LoVo (cell line): ENCODE results near the gene MPP1.
A peak's percentile ranks its signal among the peaks of the same experiment; 100 is the strongest.
"Not testable (repeated sequence)": the region's sequence is repeated elsewhere in the genome, so short reads cannot be mapped to it uniquely, and the experiment has no call there.

Experiments used
- DNase-seq: peaks from one replicate; pipeline ENCODE4 v3.0.0-alpha.2; 2016; ENCODE audit warnings: low spot score

The MPP1 gene

DNA sequence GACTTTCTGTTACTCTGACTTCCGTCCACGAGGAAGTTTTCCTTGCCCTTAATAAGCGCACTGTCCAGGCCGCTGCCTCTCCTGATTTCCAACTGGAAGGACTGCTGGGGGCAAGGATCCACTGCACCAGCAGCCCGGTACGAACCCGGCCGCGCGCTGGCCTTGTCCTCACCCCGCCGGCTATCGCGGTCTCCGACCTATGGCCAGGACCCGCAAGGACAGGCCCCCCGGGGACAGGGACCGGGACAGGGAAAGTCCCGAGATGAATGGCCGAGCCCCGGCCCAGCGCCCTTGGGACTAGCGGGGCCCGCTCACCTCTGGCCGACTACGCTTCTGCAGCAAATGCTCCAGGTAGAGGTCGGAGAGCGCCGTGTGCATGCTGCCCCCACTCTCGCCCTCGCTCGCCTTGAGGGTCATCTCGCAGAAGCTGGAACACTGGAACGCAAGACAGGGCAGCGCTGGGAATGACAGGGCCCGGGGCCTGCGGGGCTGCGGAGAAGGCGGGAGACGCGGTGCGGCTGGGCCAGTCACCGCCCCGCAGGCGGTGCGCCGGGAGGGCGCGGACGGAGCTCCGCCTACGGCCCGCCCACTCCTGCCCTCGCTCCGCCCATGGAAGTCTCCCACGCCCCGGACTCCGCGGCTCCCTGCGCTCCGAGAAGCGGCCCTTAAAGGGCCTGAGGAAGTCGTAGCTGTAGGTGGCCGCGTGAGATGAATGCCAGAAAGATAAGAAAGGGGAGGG is at the start of gene MPP1:
Gene MPP1, minus strand, starts transcription at position 529 of the 739 bp plus-strand sequence. Its CDS starts 112 bp downstream, at position 417.
- peak; percentile 68 for DNase-seq

DNA sequence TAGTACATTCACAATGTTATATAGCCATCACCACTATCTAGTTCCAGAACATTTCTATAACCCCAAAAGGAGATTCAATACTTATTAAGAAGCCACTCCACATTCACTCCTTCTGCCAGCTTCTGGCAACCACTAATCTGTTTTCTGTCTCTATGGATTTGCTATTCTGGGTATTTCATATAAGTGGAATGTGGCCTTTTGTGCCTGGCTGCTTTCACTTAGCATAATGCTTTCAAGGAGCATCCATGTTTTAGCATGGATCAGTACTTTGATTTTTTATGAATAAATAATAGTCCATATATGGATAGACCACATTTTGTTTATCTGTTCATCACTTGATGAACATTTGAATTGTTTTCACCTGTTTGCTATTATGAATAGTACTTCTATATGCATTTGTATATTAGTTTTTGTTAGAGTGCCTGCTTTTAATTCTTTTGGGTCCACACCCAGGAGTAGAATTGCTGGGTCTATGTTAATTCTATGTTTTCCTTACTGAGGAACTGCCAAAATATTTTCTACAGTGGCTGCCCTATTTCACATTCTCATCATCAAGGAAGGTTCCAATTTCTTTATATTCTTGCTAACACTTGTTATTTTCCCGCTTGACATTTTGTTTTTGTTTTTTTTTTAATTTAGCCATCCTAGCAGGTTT is 45.8 kb upstream of the MPP1 start:
- DNase-seq, result no peak

DNA sequence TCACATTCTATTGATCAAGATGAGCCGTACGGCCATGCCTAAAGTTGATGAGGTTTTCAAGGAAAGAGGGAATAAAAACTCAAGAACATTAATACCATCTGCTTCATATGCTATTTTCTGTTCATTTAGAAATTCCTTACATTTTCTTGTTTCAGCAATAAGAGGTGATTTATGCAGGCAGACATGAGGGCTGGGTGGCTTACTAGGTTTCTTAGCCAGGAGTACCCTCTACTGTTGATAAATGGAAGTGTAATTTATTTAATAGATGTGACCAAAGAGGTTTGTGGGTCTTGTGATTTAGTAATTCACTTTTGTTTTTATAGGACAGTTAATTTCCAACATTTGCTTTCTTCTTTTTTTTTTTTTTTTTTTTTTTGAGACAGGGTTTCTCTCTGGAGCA is 35.6 kb upstream of the MPP1 start:
- peak; percentile 9 for DNase-seq

DNA sequence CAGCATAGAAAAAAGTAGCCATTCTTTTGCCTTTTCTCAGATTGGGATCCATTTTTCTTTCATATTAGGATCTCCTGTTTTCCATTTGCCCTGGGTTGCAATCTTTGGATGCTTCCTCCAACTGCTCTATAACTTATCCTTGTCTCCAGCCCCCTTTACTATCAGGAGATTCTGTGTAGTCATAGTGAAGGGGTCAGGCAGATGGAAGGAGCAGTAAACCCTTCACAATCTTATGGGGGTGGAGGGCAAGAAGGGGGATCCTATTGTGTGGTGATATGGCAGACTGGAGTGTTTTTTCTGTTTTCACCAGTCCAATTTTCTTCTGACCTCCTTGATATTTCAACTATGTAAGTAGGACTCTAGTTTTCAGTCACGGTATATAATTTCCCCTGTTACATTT is 30.9 kb upstream of the MPP1 start:
- DNase-seq, result no peak

DNA sequence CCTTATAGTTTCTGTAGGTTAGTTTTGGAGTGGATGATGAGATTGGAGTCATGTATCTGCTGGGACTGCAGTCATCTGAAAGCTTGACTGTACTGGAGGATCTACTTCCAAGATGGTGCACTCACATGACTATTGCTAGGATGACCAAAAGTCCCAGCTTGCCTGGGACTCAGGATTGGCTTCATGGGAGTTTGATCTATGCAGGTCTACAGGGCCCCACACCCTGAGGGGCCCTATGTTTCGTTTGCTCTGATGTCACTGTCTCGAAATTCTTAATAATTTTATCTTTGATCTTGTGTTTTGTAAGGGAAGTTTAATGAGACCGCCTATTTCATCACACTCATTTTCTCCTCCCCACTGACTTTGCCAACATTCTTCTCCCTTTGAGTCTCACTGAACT is 29.3 kb upstream of the MPP1 start, which contains the start of gene SMIM9:
Gene SMIM9, minus strand, starts transcription at position 101 of the 400 bp plus-strand sequence. CDS start 3,806 bp downstream, outside the sequence.
- DNase-seq, result no peak

DNA sequence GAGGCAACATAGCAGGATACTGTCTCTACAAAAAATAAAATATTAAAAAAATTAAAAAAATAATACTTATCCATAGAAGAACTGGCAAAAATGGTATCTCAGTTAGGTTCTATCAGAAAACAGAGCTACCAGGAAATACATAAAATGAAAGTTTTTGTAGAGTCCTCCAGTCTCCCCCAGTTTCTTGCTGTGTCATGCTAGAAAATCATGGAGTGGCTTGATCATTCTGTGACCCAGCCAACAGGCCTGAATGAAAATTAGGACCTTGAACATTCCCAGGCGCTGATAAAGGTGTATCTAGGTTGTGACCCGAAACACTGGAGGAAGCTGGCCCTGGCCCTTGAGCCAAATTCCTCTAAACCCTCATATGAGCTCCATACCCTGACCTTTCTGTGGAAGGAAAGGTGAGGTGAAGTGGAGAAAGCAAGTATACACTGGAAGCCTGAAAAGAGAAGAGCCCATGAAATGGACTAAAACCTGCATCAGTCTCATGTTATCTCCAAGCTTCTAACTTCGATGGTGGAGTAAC is 28.5 kb upstream of the MPP1 start:
- no peak for DNase-seq

DNA sequence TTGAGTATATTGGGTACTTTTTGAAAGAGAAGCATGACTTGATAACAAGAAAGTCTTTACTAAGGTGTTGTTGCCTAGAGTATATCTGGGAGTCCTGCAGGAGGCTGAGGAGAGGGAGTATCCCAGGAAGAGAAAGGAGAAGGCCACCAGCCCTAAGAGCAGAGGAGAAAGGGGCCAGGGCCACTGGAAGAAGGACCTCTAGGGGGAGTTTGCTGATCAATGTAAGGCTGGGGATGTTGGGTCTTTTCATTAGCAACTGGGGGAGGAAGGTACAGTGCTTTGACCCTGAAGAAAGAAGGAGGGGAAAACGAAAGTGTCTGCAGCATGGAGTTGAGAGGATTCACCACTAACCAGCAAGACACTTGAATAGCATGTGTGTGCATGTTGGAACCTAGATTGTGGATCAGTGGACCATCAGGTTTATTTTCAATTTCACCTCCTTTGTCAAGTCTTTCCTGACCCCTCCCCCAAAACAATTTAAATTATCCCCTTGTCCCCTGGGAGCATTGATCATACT is 24.7 kb upstream of the MPP1 start:
- no peak for DNase-seq

DNA sequence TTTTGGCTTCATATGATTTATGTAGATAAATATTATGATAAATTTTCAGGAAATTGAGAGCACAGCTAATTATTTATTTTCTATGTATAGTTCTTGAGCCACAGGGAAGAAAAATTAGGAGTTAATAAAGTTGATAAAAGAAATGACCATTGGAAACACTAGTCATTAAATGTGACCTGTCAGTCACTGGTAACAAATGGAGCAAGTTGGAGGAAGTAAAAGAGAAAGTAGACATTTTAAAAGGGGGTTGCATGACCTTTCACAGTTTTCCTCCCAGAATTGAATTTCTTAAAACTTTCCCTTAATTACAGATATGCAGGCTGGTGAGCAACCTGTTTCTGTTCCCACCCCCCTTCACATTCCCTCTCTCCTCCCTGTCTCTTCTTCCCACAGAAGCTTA is 23.8 kb upstream of the MPP1 start:
- no peak for DNase-seq

DNA sequence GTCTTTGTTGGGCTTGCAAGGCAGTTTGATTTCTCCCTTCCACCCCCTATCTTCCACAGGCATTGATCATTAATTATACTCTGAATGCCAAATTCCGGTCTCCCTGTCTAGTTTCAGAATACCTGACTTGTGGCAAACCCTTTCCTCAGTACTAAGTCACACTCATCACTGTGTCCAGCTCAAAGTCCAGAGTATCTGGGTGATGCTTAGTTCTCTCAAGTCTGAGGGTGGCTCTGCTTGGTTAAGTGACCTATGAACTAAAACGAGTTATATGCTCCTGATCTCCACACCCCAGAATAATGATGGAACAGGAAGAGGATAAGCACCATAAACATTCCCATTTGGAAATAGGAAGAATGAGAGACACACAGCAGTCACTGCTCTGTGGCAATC is 22.7 kb upstream of the MPP1 start:
- DNase-seq, result no peak

DNA sequence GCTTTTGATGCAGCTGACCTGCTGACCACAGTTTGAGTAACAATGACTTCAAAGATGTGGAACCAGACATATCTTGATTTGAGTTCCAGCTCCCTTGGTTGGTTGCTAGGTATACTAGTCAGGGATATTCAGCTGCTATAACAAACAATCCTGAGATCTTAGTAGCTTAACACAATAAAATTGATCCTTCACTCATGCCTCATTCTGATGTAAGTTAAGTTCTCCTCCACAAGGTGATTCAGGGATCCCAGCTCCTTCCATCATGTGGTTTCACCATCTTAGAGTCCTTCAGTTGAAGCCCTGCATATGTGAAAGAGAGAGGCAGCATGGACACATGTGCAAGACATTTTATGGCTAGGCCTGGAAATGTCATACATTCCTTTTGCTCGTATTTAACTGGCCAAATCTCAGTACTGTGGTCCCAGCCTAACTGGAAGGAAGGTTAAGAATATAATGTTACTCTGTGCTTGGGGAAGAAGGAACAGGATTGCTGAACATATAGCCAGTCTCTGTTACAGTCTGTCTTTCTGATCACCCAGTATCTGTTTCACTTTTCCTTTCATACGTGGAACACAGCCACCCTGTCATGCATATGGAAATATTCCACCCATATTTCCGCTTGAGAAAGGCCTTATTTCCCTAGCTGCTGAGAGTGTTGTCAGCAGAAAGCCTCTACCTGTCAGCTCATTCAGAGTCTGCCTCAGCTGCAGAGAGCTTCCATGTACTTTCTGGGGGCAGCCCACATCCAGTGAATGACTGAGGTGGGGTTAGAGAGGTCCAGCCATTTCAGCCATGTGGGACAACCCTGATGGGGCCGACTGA is 22.1 kb upstream of the MPP1 start:
- DNase-seq, result no peak

DNA sequence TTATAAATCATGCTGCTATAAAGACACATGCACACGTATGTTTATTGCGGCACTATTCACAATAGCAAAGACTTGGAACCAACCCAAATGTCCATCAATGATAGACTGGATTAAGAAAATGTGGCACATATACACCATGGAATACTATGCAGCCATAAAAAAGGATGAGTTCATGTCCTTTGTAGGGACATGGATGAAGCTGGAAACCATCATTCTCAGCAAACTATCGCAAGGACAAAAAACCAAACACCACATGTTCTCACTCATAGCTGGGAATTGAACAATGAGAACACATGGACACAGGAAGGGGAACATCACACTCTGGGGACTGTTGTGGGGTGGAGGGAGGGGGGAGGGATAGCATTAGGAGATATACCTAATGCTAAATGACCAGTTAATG is 20.3 kb upstream of the MPP1 start:
- DNase-seq, result not testable (repeated sequence)

DNA sequence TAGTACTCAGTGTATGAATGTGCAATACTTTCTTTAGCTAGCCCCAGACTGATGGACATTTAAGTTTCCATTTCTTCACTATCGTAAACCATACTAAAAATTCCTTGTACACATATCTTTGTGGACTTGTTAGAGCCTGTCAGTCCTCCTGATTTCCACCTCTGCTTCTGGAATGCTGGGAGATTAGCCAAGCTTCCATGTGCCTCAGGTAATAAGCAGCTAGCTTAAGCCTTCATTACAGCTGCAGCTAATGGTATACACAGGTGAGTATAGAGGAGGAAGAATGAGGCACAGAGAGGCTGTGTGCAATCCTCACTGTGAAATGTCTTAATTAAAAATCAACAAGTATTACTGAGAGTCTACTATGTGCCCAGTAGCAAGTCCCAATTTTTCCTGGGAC is 19.4 kb upstream of the MPP1 start:
- no peak for DNase-seq

DNA sequence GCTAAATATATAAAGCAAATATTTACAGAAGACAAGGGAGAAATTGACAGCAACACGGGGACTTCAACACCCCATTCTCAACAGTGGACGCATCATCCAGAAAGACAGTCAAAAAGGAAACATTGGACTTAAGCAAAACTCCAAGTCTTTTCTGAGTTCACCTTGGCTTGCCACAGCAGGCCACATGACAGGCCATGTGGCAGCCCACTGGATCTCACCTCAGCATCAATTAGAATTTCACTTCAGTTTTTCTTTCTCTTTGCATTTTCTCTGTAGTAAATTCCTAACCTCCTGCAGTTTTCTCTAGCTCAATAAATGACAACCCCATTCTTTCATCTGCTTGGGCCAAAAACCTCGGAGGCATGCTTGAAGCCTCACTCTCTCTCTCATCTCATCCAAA is 16.7 kb upstream of the MPP1 start:
- DNase-seq, result no peak

DNA sequence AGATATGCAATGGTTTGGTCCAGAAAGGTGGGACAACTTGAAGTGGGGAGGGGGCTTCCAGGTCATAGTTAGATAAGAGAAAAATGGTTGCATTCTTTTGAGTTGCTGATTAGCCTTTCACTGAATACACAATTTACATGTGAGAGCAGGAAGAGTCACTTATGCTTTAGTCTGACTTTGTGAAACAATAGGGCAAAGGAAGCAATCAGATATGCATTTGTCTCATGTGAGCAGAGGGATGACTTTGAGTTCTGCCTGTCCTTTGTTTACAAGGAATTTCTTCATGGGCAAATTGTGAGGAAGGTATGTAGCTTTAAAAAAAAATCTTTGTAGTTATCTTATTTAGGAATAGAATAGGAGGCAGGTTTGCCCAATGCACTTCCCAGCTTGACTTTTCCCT is 16.2 kb upstream of the MPP1 start:
- no peak for DNase-seq

DNA sequence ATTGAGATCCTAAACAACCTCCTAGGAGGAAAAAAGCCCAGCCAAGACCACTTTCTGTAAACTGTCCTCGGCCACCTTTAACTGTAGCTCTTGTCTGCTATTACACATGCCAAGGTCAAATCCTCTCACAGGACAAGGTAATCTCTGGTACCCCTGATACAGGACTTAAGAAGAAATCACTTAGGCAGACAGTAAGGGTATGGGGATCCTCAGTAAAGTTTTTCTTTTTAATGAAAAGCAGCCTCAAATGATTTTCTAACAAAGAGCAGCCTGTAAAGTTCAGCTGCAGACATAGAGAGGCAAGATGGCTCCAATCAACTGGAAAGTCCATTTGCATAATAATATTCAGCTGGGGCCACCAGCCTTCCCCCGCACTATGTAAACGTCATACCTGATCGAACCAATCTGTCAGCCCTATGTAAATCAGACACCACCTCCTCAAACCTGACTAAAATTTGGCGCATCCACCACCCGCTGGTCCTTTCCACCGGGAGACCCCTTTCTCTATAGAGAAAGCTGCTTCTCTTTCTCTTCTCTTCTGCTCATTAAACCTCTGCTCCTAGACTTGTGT is 14.6 kb upstream of the MPP1 start:
- no peak for DNase-seq

DNA sequence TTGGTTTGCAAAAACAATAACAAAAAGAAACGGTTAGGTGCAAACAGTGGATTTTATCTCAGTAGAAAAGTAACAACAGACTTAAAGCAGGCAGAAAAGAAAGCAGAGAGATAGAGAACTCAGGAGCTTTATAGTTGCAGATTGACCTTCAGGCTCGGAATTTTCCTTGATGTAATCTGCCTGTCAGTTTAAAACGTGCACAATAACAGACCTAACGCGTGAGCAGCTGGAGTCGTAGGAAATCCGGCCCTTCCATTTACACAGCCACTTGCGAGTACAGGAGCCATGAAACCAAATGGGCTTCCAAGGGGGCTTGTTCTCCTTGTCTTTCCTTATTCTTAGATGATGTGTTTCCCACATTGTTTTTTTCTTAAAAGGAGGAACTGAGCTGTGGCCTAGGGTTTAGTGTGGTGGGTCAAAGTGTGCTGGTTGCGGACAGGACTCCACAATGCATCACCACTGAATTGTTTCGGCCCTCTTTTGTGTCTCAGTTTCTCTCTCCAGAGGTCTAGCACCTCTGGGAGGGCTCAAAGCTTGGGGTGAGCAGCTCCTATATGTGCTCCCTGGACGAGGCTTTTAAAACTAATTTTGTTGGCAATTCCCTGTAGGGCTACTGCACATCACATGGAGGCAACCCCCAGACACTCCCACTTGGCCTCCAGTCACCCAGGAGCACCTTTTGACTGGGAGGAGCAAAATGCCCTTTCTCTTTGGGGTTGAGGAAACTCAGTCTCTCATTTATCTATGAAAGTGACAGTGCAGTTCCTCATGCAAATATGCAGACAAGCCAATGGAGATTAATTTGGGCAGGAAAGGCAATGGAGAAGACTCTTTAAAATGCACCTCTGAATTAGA is 13.9 kb upstream of the MPP1 start:
- no peak for DNase-seq

DNA sequence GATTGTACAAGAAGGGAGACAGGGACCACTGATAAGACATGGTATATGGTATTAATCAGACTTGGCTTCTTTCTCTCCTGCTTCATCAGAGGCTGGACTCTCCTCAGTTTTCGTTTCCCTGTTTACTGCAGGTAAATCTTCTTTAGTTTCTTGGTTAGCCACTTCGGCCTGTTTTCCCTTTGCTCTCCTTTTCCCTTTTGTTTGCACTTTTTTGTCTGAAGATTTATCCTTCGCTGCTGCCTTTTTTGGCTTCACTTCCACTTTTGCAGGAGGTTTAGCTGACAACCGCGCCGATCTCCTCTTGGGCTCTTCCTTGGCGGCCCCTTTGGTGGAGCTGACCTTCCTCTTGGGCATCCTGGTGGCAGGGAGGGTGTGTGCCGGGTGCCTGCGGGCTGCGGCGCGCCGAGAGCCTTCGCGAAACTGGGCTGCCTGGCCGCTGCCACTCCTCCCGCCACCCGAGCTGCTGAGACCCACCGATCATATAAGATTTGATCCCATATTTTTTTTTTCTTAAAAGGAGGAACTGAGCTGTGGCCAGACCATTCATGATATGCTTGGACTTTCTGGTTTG is 11.8 kb upstream of the MPP1 start:
- DNase-seq, result not testable (repeated sequence)

DNA sequence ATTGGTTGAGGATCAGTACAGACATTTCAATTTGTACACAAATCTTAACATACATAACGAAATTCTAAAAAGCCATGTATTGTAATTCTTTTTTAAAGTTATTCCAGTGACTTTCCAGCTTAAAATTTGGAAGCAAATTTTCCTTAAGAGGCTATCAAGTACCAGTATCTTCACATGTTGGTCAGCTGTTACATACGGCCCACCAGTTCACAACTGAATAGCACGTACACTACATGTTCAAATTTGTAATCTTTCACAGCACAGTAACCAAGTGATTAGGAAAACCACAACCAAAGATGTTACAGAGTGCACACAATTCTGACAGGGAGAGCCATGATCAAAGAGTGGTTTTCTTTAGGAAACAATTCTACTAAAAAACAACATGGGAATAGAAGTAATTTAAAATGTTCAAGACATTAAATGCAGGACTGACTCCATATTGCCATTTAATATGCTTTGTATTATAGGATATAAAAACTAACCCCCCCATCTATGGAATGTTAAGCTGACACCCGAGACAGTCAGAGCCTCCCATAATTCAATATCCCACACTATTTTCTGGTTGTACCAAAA is 11.1 kb upstream of the MPP1 start:
- not testable (repeated sequence) for DNase-seq

DNA sequence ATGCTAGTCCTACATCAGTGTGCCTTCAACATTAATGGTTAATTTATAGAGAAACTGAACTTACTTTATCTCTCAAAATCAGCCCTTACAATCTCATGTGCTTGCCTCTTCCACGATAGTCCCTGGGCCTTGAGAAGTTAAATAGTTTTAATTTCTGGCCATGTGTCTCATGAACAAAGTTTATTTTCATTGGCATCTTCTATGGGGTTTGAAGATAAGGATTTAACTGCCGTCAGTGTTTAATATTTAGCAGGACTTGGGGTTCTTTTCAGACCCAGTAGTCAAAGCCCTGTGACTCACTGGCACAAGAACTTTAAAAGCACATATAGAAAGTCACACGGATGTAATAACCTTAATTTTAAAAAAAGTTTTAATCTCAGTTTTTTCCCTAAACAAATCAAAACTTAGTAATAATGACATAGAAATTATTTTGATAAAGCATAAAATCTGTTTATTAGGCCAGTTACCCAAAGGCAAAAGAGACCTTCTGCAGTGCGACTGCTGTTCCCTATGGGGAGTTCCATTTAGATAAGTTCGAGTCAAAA is 10.1 kb upstream of the MPP1 start:
- no peak for DNase-seq

DNA sequence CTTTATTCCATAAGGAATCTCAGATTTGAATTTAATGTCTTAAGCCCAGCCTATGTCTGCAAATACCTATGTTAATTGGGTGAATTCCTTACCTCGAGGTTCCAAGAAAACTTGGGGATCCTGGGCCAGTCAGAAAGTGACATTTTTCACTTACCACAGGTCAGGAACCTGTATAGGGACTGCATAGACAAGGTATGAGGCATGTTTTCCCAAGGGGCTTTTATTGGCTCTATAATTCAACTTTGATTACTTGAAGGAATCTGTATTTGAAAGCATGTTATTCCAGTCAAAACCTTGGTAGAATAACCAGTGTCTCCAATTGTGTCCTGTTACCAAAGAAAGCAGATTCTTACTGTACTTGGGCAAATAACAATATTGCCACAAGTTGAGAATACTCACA is 8.5 kb upstream of the MPP1 start:
- DNase-seq, result no peak
